Sigmoid colon (tissue), 7 donors: ENCODE measurements around the gene ERP44. TPM values are rescaled to one million over a fixed set of nuclear protein-coding genes. Genes with fewer than 3 reads are reported as not detected.
"Not testable (repeated sequence)": the region's sequence is repeated elsewhere in the genome, so short reads cannot be mapped to it uniquely, and the experiment has no call there.

Experiments
- DNase-seq: peaks from one replicate; pipeline ENCODE4 v3.0.0-alpha.2; 2019
- H3K27ac ChIP-seq, 4 donors: fragments of 200-600 bp; sonication (generic); one replicate each; pipeline ENCODE4 v1.5.1; 2016 to 2019; ENCODE audit warnings: mild to moderate bottlenecking in 1 of 4
- H3K27me3 ChIP-seq, 3 donors: fragments of 200-600 bp; sonication (generic); one replicate each; pipeline ENCODE4 v1.5.1; 2019; ENCODE audit warnings: mild to moderate bottlenecking in 1 of 3
- H3K36me3 ChIP-seq, 4 donors: fragments of 200-600 bp; sonication (generic); one replicate each; pipeline ENCODE4 v1.5.1; 2016 to 2019
- H3K4me1 ChIP-seq, 4 donors: fragments of 200-600 bp; sonication (generic); one replicate each; pipeline ENCODE4 v1.5.1; 2017 to 2019
- H3K4me3 ChIP-seq, 4 donors: fragments of 200-600 bp; sonication (generic); one replicate each; pipeline ENCODE4 v1.5.1; 2017 to 2019; ENCODE audit warnings: mild to moderate bottlenecking in 2 of 4, moderate library complexity in 1 of 4
- H3K9me3 ChIP-seq, 4 donors: fragments of 200-600 bp in 3 of 4; sonication (generic) in 3 of 4; one replicate each; pipeline versions ENCODE4 v1.5.1 to v1.6.1; 2013 to 2019
- EP300 ChIP-seq, 4 donors: sonication (generic); formaldehyde crosslinking; IDR thresholded peaks; one replicate each; pipeline ENCODE4 v1.6.1; 2017; ENCODE audit warnings: antibody characterized with exemption in 4 of 4
- POLR2A ChIP-seq, 2 donors: fragments of 450-650 bp; IDR thresholded peaks; one replicate each; pipeline ENCODE4 v1.6.1; 2016; ENCODE audit warnings: antibody characterized with exemption in 2 of 2, mild to moderate bottlenecking in 2 of 2, moderate library complexity in 2 of 2
- POLR2AphosphoS5 ChIP-seq, 4 donors: sonication (generic); formaldehyde crosslinking; IDR thresholded peaks; one replicate each; pipeline ENCODE4 v1.6.1; 2017; ENCODE audit warnings: antibody characterized with exemption in 4 of 4
- WGBS, 2 donors: extraction: QIAGEN DNeasy Blood & Tissue Kit; methylation state at CpG; one replicate each; pipeline ENCODE4 v1.1.7; 2013; 5-methylcytosine and 5-hydroxymethylcytosine counted together
- intact Hi-C: fragments of 100-400 bp; cut with DNase I; formaldehyde crosslinking; loops from one replicate; pipeline ENCODE4 v1.15.1; 2023
- polyA plus RNA-seq, 3 donors: library from polyadenylated mRNA; stranded (reverse); fragments of 200-250 nt; gene quantifications; one replicate each; pipeline ENCODE4 v1.2.3, GENCODE V29; 2013
- total RNA-seq, 4 donors: library from RNA; depleted of rRNA; stranded (reverse); fragments of >200 nt; gene quantifications; one replicate each; pipeline ENCODE4 v1.1.0, GENCODE V29; 2016
- TF ChIP-seq, protein P1 (sequence below), 4 experiments: fragments of 450-650 bp in 3 of 4; fragments of 200-600 bp in 1 of 4; IDR thresholded peaks; one replicate each; pipeline ENCODE4 v1.5.1; 2016 to 2019; ENCODE audit warnings: antibody characterized with exemption in 4 of 4, mild to moderate bottlenecking in 3 of 4, moderate library complexity in 2 of 4
- donor health status: healthy with polysubstance abuse.
- donor health status: Bipolar disorder and iron deficiency.
- donor health status: healthy.

Gene ERP44
- total and polyA plus RNA-seq, 7 donors: 6.6 to 22.1 (median 11.9) TPM

DNA sequence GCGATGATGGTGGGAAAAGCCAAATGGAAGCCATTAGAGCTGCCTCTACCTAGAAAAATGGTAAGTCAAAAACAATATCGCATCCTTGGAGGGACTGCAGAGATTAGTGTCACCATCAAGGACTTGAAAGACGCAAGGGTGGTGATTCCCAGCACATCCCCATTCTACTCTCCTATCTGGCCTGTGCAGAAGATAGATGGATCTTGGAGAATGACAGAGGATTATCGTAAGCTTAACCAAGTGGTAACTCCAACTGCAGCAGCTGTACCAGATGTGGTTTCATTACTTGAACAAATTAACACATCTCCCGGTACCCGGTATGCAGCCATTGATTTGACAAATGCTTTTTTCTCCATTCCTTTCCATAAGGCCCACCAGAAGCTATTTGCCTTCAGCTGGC is 23.8 kb downstream of the ERP44 start:
- Histone ChIP-seq H3K9me3 (no peaks in the 10 kb centered on the region), H3K4me3 (no peak overlapping the region), H3K36me3 (no peaks in the 10 kb centered on the region), H3K27ac (no peak overlapping the region), H3K4me1 (peaks cover 0 to 10% (median 6%) of the 10 kb centered on the region in 4 donors), H3K27me3 (no peaks in the 10 kb centered on the region)
- intact Hi-C loops: no loop called here
- DNase-seq: no peak
- 97 to 99% methylated on average over 6 of the region's 6 CpGs for WGBS, 2 donors
- TF ChIP-seq POLR2AphosphoS5 (IDR thresholded peaks at IDR 0.05): no peak
- TF ChIP-seq POLR2A (IDR thresholded peaks at IDR 0.05): no peak

DNA sequence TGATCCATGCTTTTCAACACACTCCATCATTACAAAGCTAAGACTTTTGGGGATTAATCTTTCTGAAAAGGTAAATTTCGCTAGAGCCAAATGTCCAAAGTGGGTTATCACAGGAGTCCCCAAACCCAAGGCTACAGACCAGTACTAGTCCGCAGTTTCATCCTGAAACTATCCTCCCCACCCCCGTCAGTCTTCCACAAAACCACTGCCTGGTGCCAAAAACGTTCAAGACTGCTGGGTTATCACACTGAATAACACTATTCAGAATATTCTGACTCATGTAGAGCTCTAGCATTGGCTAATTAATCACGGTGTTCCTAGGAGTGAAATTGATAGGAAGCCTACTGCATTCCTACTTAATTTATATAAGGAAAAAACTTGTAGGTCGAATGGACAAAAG is 24.7 kb downstream of the ERP44 start:
- WGBS, 2 donors: 80 to 86% methylated on average over 6 of the region's 6 CpGs
- intact Hi-C loops: no loop called here
- Histone ChIP-seq H3K36me3 (no peaks in the 10 kb centered on the region), H3K27ac (no peak overlapping the region), H3K4me1 (peaks cover 0 to 10% (median 6%) of the 10 kb centered on the region in 4 donors), H3K9me3 (no peaks in the 10 kb centered on the region), H3K4me3 (no peak overlapping the region), H3K27me3 (no peaks in the 10 kb centered on the region)
- no peak for DNase-seq
- TF ChIP-seq POLR2A (IDR thresholded peaks at IDR 0.05) (no peak), EP300 (IDR thresholded peaks at IDR 0.05) (no peak), POLR2AphosphoS5 (IDR thresholded peaks at IDR 0.05) (no peak)
- TF ChIP-seq, protein P1, sequence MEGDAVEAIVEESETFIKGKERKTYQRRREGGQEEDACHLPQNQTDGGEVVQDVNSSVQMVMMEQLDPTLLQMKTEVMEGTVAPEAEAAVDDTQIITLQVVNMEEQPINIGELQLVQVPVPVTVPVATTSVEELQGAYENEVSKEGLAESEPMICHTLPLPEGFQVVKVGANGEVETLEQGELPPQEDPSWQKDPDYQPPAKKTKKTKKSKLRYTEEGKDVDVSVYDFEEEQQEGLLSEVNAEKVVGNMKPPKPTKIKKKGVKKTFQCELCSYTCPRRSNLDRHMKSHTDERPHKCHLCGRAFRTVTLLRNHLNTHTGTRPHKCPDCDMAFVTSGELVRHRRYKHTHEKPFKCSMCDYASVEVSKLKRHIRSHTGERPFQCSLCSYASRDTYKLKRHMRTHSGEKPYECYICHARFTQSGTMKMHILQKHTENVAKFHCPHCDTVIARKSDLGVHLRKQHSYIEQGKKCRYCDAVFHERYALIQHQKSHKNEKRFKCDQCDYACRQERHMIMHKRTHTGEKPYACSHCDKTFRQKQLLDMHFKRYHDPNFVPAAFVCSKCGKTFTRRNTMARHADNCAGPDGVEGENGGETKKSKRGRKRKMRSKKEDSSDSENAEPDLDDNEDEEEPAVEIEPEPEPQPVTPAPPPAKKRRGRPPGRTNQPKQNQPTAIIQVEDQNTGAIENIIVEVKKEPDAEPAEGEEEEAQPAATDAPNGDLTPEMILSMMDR (IDR thresholded peaks at IDR 0.05): no peak

DNA sequence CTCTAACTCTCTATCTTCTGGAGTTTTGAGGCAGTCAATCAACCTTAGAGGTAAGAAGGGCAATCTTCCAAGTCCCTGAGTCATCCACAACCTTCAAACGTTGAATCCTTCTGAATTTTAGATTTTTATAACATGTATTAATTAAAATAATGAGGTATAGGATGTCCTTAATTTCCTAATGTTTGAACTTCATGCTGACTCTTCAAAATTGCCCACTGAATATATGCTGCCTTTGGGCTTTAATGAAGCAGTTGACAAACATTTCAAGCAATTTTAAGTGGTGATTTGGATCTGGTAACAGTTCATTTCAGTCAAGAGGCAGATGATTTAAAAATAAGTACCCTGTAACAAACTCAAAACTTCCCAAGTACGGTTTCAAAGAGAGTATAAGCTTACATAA is 26.0 kb downstream of the ERP44 start:
- 23 to 72% methylated on average over 2 of the region's 2 CpGs for WGBS, 2 donors

DNA sequence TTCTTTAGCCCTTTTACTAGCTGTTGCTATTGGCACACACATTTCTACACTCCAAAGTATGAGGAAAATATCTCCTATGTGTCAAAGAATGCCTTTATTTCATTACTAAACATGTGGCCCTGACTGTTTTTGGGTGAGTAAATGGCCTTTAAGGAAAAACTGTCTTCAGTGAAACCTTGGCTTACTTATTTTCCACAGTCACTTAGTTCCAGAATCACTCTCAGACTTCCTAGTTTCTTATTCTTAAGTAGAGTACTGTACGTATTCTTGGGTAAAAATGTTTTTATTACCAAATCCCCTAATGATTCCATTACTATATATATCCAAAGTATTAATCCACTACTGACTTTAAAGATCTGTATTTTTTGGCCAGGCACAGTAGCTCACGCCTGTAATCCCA is 27.5 kb downstream of the ERP44 start:
- Histone ChIP-seq H3K27me3 (no peaks in the 10 kb centered on the region), H3K36me3 (no peaks in the 10 kb centered on the region), H3K9me3 (no peaks in the 10 kb centered on the region), H3K27ac (no peak overlapping the region), H3K4me3 (no peak overlapping the region), H3K4me1 (peaks cover 0 to 18% (median 8%) of the 10 kb centered on the region in 4 donors)
- intact Hi-C loops: no loop called here
- whole genome bisulfite sequencing, 2 donors: 86 to 91% methylated on average over 2 of the region's 2 CpGs
- no peak for DNase-seq
- TF ChIP-seq, protein P1 (IDR thresholded peaks at IDR 0.05): no peak
- no peak for TF ChIP-seq POLR2A (IDR thresholded peaks at IDR 0.05)
- no peak for TF ChIP-seq POLR2AphosphoS5 (IDR thresholded peaks at IDR 0.05)
- no peak for TF ChIP-seq EP300 (IDR thresholded peaks at IDR 0.05)

More for the DNA sequence above, 26.0 kb downstream of the ERP44 start:
- DNase-seq: no peak
- intact Hi-C loops: no loop called here
- H3K9me3 ChIP-seq: no peaks in the 10 kb centered on the region
- no peak overlapping the region for H3K27ac ChIP-seq
- no peaks in the 10 kb centered on the region for H3K27me3 ChIP-seq
- H3K4me3 ChIP-seq: no peak overlapping the region
- TF ChIP-seq POLR2A (IDR thresholded peaks at IDR 0.05) (no peak), POLR2AphosphoS5 (IDR thresholded peaks at IDR 0.05) (no peak), EP300 (IDR thresholded peaks at IDR 0.05) (no peak)
- TF ChIP-seq, protein P1 (IDR thresholded peaks at IDR 0.05): no peak
- peaks cover 0 to 10% (median 6%) of the 10 kb centered on the region in 4 donors for H3K4me1 ChIP-seq
- no peaks in the 10 kb centered on the region for H3K36me3 ChIP-seq

DNA sequence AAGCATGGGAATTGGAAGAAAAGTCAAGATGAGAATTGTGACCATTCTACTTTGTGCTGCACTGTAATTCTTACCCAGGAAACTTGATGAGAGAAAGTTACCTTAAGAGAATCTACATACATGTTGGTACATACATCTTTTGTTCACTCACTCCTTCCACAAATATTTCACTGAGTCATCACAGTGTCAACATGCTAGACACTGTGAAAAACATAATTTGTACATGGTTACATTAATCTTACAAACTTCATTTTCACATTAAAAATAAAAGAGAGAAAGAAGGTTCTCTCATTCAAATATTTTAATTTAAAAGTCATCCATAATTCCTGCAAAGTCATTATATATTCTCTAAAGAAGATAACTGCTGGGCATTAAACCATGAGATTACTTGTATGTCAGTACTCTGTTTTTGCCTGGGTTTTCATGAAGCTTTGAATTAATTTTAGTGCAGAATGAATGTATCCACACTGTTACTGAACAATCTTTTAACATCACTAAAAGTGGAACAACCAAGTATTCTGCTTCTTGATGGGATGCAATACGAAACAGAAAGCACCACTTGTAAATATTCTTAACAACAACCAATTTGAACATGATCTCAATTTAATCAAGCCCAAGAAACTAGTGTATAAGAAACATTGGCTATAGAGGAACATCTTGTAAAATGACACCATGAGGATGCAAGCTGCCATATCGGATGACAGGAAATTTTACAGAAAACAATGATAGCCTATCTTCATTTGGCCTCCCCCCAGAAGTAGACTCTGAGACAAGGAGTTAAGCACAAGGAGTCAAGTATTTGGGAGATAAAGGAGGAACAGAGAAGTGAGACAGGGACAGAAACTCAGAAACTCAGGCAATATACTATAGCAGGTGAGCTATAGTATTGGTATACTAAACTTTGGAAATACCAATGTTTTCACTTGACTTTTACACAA is 28.4 kb downstream of the ERP44 start:
- no peak overlapping the region for H3K4me3 ChIP-seq
- TF ChIP-seq, protein P1 (IDR thresholded peaks at IDR 0.05): no peak
- TF ChIP-seq POLR2A (IDR thresholded peaks at IDR 0.05): no peak
- TF ChIP-seq POLR2AphosphoS5 (IDR thresholded peaks at IDR 0.05): no peak
- no peak for TF ChIP-seq EP300 (IDR thresholded peaks at IDR 0.05)
- no peak for DNase-seq
- H3K27ac ChIP-seq: no peak overlapping the region
- no peaks in the 10 kb centered on the region for H3K9me3 ChIP-seq
- H3K27me3 ChIP-seq: no peaks in the 10 kb centered on the region
- peaks cover 0 to 18% (median 8%) of the 10 kb centered on the region in 4 donors for H3K4me1 ChIP-seq
- intact Hi-C loops: no loop called here
- 82 to 93% methylated on average over 2 of the region's 2 CpGs for WGBS, 2 donors
- no peaks in the 10 kb centered on the region for H3K36me3 ChIP-seq

DNA sequence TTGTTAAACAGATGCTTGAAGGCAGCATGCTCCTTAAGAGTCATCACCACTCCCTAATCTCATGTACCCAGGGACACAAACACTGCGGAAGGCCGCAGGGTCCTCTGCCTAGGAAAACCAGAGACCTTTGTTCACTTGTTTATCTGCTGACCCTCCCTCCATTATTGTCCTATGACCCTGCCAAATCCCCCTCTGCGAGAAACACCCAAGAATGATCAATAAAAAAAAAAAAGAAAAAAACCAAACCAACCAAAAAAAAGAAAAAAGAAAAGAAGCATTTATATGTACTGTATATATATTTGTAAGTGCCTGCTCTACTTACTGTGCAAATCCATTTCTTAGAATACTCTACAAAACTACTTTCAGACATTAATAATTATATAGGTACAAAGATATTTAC is 29.7 kb downstream of the ERP44 start:
- H3K27ac ChIP-seq, H3K36me3 ChIP-seq, H3K4me3 ChIP-seq, intact Hi-C loops, DNase-seq, H3K27me3 ChIP-seq, H3K9me3 ChIP-seq: not testable (repeated sequence)
- peaks cover 2 to 18% (median 11%) of the 10 kb centered on the region in 4 donors for H3K4me1 ChIP-seq
- WGBS, 2 donors: 100% methylated on average over 1 of the region's 3 CpGs

DNA sequence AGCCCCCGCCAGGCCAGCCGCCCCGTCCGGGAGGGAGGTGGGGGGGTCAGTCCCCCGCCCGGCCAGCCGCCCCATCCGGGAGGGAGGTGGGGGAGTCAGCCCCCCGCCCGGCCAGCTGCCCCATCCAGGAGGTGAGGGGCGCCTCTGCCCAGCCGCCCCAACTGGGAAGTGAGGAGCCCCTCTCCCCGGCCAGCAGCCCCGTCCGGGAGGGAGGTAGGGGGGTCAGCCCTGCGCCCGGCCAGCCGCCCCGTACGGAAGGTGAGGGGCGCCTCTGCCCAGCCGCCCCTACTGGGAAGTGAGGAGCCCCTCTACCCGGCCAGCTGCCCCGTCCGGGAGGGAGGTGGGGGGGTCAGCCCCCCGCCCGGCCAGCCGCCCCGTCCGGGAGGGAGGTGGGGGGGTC is 30.8 kb downstream of the ERP44 start:
- H3K9me3 ChIP-seq, intact Hi-C loops, H3K36me3 ChIP-seq, H3K27ac ChIP-seq, H3K27me3 ChIP-seq, DNase-seq, H3K4me3 ChIP-seq: not testable (repeated sequence)
- peaks cover 2 to 20% (median 14%) of the 10 kb centered on the region in 4 donors for H3K4me1 ChIP-seq
- WGBS, 2 donors: 96 to 97% methylated on average over 30 of the region's 30 CpGs
